ENCODE measurements around the gene KIR2DL4.
"Not testable (repeated sequence)": the region's sequence is repeated elsewhere in the genome, so short reads cannot be mapped to it uniquely, and the experiment has no call there.

The KIR2DL4 gene

GRCh38 chr19:54850930-54851329 lies 47.5 kb downstream of the KIR2DL4 start:
- H3K4me3 ChIP-seq (ENCODE audit: control insufficient read depth, low read depth, low read length) = no peak overlapping the region
- DNase-seq (ENCODE audit: low read depth) = no peak
- TF ChIP-seq, protein P1, sequence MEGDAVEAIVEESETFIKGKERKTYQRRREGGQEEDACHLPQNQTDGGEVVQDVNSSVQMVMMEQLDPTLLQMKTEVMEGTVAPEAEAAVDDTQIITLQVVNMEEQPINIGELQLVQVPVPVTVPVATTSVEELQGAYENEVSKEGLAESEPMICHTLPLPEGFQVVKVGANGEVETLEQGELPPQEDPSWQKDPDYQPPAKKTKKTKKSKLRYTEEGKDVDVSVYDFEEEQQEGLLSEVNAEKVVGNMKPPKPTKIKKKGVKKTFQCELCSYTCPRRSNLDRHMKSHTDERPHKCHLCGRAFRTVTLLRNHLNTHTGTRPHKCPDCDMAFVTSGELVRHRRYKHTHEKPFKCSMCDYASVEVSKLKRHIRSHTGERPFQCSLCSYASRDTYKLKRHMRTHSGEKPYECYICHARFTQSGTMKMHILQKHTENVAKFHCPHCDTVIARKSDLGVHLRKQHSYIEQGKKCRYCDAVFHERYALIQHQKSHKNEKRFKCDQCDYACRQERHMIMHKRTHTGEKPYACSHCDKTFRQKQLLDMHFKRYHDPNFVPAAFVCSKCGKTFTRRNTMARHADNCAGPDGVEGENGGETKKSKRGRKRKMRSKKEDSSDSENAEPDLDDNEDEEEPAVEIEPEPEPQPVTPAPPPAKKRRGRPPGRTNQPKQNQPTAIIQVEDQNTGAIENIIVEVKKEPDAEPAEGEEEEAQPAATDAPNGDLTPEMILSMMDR (conservative IDR thresholded peaks at IDR 0.05; ENCODE audit: control insufficient read depth, insufficient read depth, low read depth, low read length) = no peak

- H3K4me3 ChIP-seq (ENCODE audit: control insufficient read depth, low read depth, low read length) = no peak overlapping the region
- no peak for DNase-seq (ENCODE audit: low read depth)
- TF ChIP-seq, protein P1 (conservative IDR thresholded peaks at IDR 0.05; ENCODE audit: control insufficient read depth, insufficient read depth, low read depth, low read length) = no peak
Measured at GRCh38 chr19:54851353-54851752, 47.9 kb downstream of the KIR2DL4 start.

GRCh38 chr19:54855241-54855640 lies 51.8 kb downstream of the KIR2DL4 start:
- not testable (repeated sequence) for H3K4me3 ChIP-seq (ENCODE audit: control insufficient read depth, low read depth, low read length); DNase-seq (ENCODE audit: low read depth)

DNA sequence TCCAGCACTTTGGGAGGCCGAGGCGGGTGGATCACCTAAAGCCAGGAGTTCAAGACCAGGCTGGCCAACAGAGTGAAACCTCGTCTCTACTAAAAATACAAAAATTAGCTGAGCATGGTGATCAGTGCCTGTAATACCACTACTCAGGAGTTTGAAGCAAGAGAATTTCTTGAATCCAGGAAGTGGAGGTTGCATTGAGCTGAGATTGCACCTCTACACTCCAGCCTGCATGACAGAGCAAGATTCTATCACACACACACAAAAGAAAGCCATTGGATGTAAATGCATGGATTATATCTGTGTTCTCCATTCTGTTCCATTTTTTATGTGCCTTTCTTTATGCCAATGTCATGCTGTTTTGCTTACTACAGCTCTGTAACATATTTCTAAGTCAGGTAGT lies 55.1 kb downstream of the KIR2DL4 start:
- DNase-seq (ENCODE audit: low read depth); H3K4me3 ChIP-seq (ENCODE audit: control insufficient read depth, low read depth, low read length): not testable (repeated sequence)

DNA sequence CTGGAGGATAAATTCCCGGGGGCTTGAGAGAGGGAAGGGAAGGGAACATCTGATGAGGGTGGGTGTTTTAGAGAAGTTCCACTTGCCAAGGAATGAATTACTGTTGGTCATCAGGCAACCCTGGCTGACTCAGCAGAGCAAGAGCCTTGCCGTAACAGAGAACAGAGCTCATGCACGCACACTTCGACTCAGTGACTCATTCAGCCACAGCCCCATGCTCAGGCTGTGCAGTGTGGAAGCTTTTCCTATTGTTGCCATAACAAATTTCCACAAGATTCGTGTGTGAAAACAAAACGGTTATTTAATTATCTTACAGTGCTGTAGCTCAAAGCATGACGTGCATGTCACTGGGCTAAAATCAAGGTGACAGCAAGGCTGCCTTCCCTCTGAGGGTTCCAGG lies 56.0 kb downstream of the KIR2DL4 start:
- not testable (repeated sequence) for DNase-seq (ENCODE audit: low read depth); H3K4me3 ChIP-seq (ENCODE audit: control insufficient read depth, low read depth, low read length)

DNA sequence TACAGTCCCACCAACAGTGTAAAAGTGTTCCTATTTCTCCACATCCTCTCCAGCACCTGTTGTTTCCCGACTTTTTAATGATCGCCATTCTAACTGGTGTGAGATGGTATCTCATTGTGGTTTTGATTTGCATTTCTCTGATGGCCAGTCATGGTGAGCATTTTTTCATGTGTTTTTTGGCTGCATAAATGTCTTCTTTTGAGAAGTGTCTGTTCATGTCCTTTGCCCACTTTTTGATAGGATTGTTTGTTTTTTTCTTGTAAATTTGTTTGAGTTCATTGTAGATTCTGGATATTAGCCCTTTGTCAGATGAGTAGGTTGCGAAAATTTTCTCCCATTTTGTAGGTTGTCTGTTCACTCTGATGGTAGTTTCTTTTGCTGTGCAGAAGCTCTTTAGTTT lies 60.0 kb downstream of the KIR2DL4 start:
- not testable (repeated sequence) for DNase-seq (ENCODE audit: low read depth); H3K4me3 ChIP-seq (ENCODE audit: control insufficient read depth, low read depth, low read length)

Measured in fibroblast of mammary gland (primary cell).